HepG2 (cell line): ENCODE measurements around the gene ENO2. TPM values are rescaled to one million over a fixed set of nuclear protein-coding genes. Genes with fewer than 3 reads are reported as not detected.
A peak's percentile ranks its signal among the peaks of the same experiment; 100 is the strongest.

Experiments used
- ATAC-seq: fragments of 200-7000 bp; cut with Tn5 transposase; 3 replicates; pipeline ENCODE4 v1.9.1; 2020; ENCODE audit warnings: mild to moderate bottlenecking, moderate library complexity
- BruUV-seq: library from RNA; stranded (reverse); fragments of 400-500 nt; replicated peaks from 2 replicates; lab custom pipeline; 2021; lab: Mats Ljungman, UMichigan
- CTCF ChIA-PET: fragments of 300-600 bp; formaldehyde crosslinking; extraction: SDS; loops from one replicate; lab custom pipeline; 2021; ENCODE audit warnings: low total read pairs, inconsistent platforms, low intra/inter-chr PET ratio; lab: Yijun Ruan, JAX
- POLR2A ChIA-PET: fragments of 350-600 bp; sonication (Branson Sonifier 250); formaldehyde crosslinking; loops from one replicate; lab custom pipeline; 2020; ENCODE audit warnings: antibody characterized with exemption, inconsistent platforms; lab: Yijun Ruan, JAX
- DNase-seq: peaks from one replicate; pipeline ENCODE4 v3.0.0-alpha.2; 2015; ENCODE audit warnings: low spot score
- FAIRE-seq: peaks from 3 replicates; lab custom pipeline; 2011; peaks lifted over from hg19 to GRCh38; lab: Jason Lieb, UNC
- H2AFZ ChIP-seq: one replicate; pipeline ENCODE4 v1.6.1; 2011; ENCODE audit warnings: low read length, inconsistent platforms
- H3K27ac ChIP-seq: fragments of 300-600 bp; 3 replicates; pipeline ENCODE4 v1.8.0; 2011; ENCODE audit warnings: mixed run types, mild to moderate bottlenecking, mixed read lengths, low read length, inconsistent platforms; ENCODE audit not compliant: insufficient read depth; ENCODE audit errors: extremely low read length
- H3K27me3 ChIP-seq, 2 experiments: fragments of 200-600 bp in 1 of 2; 2 replicates in 1 of 2; 3 replicates in 1 of 2; pipeline versions ENCODE4 v1.6.0 to v1.8.0; 2011; ENCODE audit warnings: low read length in 2 of 2, mild to moderate bottlenecking in 2 of 2, moderate library complexity in 2 of 2, inconsistent platforms in 1 of 2; ENCODE audit not compliant: insufficient read depth in 2 of 2, control insufficient read depth in 1 of 2
- H3K36me3 ChIP-seq, 2 experiments: fragments of 200-600 bp in 1 of 2; replicated peaks in 1 of 2; 2 replicates in 1 of 2; 3 replicates in 1 of 2; pipeline versions ENCODE4 v1.5.1 to v1.8.0; 2011; ENCODE audit warnings: low read length in 2 of 2, inconsistent platforms in 1 of 2; ENCODE audit not compliant: insufficient read depth in 2 of 2, control insufficient read depth in 1 of 2
- H3K4me1 ChIP-seq: 2 replicates; pipeline ENCODE4 v1.5.1; 2012; ENCODE audit warnings: low read length, inconsistent platforms; ENCODE audit not compliant: insufficient read depth
- H3K4me2 ChIP-seq: 2 replicates; pipeline ENCODE4 v1.6.0; 2011; ENCODE audit warnings: low read depth, low read length, inconsistent platforms
- H3K4me3 ChIP-seq, 3 experiments: fragments of 200-600 bp in 1 of 3; sonication (generic), shearing (Covaris generic) in 1 of 3; replicated peaks in 1 of 3; 2 replicates each; pipeline ENCODE4 v1.5.1; 2011 to 2016; ENCODE audit warnings: low read length in 3 of 3, inconsistent platforms in 2 of 3, low read depth in 2 of 3, mild to moderate bottlenecking in 2 of 3, control low read depth in 1 of 3, mixed read lengths in 1 of 3; ENCODE audit not compliant: insufficient read depth in 1 of 3
- H3K79me2 ChIP-seq: one replicate; pipeline ENCODE4 v1.6.1; 2011; ENCODE audit warnings: low read length, inconsistent platforms; ENCODE audit not compliant: insufficient read depth
- H3K9ac ChIP-seq: 2 replicates; pipeline ENCODE4 v1.6.0; 2011; ENCODE audit warnings: mild to moderate bottlenecking, low read depth, low read length, inconsistent platforms; ENCODE audit not compliant: insufficient read depth
- H3K9me3 ChIP-seq: 2 replicates; pipeline ENCODE4 v1.5.1; 2012; ENCODE audit warnings: mild to moderate bottlenecking, low read length
- H4K20me1 ChIP-seq: 2 replicates; pipeline ENCODE4 v1.6.0; 2011; ENCODE audit warnings: inconsistent platforms, mild to moderate bottlenecking, low read length, moderate library complexity; ENCODE audit not compliant: insufficient read depth
- CAMTA2 ChIP-seq: sonication (generic); formaldehyde crosslinking; IDR thresholded peaks from 2 replicates; pipeline ENCODE4 v1.4.0; 2020; ENCODE audit warnings: mild to moderate bottlenecking, missing genetic modification reagents, borderline replicate concordance
- IRX3 ChIP-seq: sonication (generic); formaldehyde crosslinking; IDR thresholded peaks from 2 replicates; pipeline ENCODE4 v1.8.1; 2023; ENCODE audit warnings: mild to moderate bottlenecking, low read depth, missing genetic modification reagents, borderline replicate concordance
- KMT2B ChIP-seq: IDR thresholded peaks from 2 replicates; pipeline ENCODE4 v1.6.1; 2016; ENCODE audit warnings: missing genetic modification reagents, missing compliant biosample characterization
- MAZ ChIP-seq, 2 experiments: sonication (generic) in 1 of 2; formaldehyde crosslinking in 1 of 2; IDR thresholded peaks; 2 replicates each; pipeline versions ENCODE4 v1.5.0 to v1.6.1; 2012 to 2020; ENCODE audit warnings: low read depth in 2 of 2, mild to moderate bottlenecking in 2 of 2, borderline replicate concordance in 1 of 2, improper control_type of control experiment in 1 of 2, low read length in 1 of 2, missing genetic modification reagents in 1 of 2, moderate library complexity in 1 of 2
- MTA3 ChIP-seq: sonication (generic); formaldehyde crosslinking; IDR thresholded peaks from 2 replicates; pipeline ENCODE4 v1.4.0; 2020; ENCODE audit warnings: missing genetic modification reagents
- MTF1 ChIP-seq: sonication (generic); formaldehyde crosslinking; IDR thresholded peaks from 2 replicates; pipeline ENCODE4 v1.5.0; 2020; ENCODE audit warnings: missing genetic modification reagents
- ZC3H4 ChIP-seq: sonication (generic); formaldehyde crosslinking; IDR thresholded peaks from 2 replicates; pipeline ENCODE4 v1.4.0; 2020; ENCODE audit warnings: missing genetic modification reagents, borderline replicate concordance
- ZFP36 ChIP-seq: fragments of 150-350 bp; IDR thresholded peaks from 2 replicates; pipeline ENCODE4 v1.6.1; 2018; ENCODE audit warnings: borderline replicate concordance, low read length, low read depth; ENCODE audit not compliant: partially characterized antibody
- ZNF557 ChIP-seq: sonication (generic); formaldehyde crosslinking; IDR thresholded peaks from 2 replicates; pipeline ENCODE4 v1.4.0; 2020; ENCODE audit warnings: missing genetic modification reagents
- ZNF777 ChIP-seq: sonication (generic); formaldehyde crosslinking; IDR thresholded peaks from 2 replicates; pipeline ENCODE4 v1.4.0; 2020; ENCODE audit warnings: missing genetic modification reagents
- WGBS: methylation state at CpG from one replicate; pipeline ENCODE4 v1.1.6; 2017; ENCODE audit warnings: low lambda C conversion rate; 5-methylcytosine and 5-hydroxymethylcytosine counted together
- in situ Hi-C: cut with HindIII; loops from 2 replicates; pipeline ENCODE4 v1.10.0; 2017; ENCODE audit warnings: low pct_unique_long_range_greater_than_20kb; ENCODE audit not compliant: extremely low pct_ligation_motif_present
- intact Hi-C: fragments of 100-400 bp; cut with micrococcal nuclease; formaldehyde crosslinking; loops from one replicate; pipeline ENCODE4 v1.10.0; 2022; ENCODE audit not compliant: unreplicated experiment
- polyA plus RNA-seq, 8 experiments: library from polyadenylated mRNA; depleted of rRNA in 3 of 8; stranded (reverse) in 7 of 8; unstranded in 1 of 8; fragments of >200 nt; fragmentation: Illumina TruSeq in 4 of 8; extraction: Trizol in 4 of 8; gene quantifications; 2 replicates each; pipeline versions ENCODE4 v1.2.1 to v1.2.3, GENCODE V29; 2011 to 2016; ENCODE audit warnings: low read depth in 4 of 8, missing spikeins in 1 of 8, mixed read lengths in 1 of 8; ENCODE audit not compliant: insufficient read depth in 1 of 8
- total RNA-seq, 5 experiments: library from RNA; depleted of rRNA; stranded (reverse); fragments of >200 nt; fragmentation: Illumina TruSeq; extraction: Trizol; gene quantifications; 2 replicates each; pipeline ENCODE4 v1.2.3, GENCODE V29; 2016; ENCODE audit warnings: low read depth in 1 of 5
- TF ChIP-seq, protein P1 (sequence below): sonication (generic); formaldehyde crosslinking; IDR thresholded peaks from 2 replicates; pipeline ENCODE4 v1.4.0; 2020; ENCODE audit warnings: mild to moderate bottlenecking, missing genetic modification reagents
- TF ChIP-seq, protein P2 (sequence below): sonication (generic); formaldehyde crosslinking; IDR thresholded peaks from 2 replicates; pipeline ENCODE4 v1.4.0; 2020; ENCODE audit warnings: missing genetic modification reagents

ENO2 gene
- total and polyA plus RNA-seq, 2 of the 13 experiments (the other 11 are each of a cell fraction or from before 2014, with no cell fraction given): 19.3 to 136 TPM

DNA sequence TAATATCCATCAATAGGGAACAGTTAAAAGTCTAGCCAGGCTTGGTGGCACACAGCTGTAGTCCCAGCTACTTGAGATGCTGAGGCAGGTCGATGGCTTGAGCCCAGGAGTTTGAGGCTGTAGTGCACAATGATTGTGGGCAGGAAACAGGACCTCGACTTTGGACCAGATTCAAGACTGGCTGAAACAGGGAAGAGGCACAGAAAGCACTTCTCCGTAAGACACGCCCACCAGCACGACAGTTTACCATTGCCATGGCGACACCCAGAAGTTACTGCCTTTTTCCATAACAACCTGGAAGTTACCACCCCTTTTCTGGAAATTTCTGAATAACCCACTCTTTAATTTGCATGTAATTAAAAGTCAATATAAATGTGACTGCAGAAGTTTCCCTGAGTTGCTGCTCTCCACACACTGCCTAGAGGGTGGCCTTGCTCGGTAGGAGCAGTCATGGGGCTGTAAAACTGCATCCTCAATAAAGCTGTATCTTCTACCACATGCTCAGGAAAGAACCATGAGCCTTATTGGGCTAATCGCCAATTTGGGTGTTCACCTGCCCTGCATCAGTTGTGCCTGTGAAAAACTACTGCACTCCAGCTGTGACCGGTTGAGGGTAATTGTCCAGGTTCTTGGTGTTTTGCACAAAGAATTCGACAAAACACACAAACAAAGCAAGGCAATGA is 14.4 kb upstream of the ENO2 start (continued):
- TF ChIP-seq MAZ (IDR thresholded peaks at IDR 0.05; ENCODE audit: borderline replicate concordance, low read depth, low read length) (no peak), MAZ (CRISPR knock-in tag; IDR thresholded peaks at IDR 0.05; ENCODE audit: low read depth) (no peak), IRX3 (CRISPR knock-in tag) (no peak), ZFP36 (no peak), ZC3H4 (CRISPR knock-in tag) (no peak), CAMTA2 (CRISPR knock-in tag) (no peak), ZNF557 (CRISPR knock-in tag) (no peak), MTA3 (CRISPR knock-in tag) (no peak), MTF1 (CRISPR knock-in tag) (no peak)
- TF ChIP-seq, protein P1, sequence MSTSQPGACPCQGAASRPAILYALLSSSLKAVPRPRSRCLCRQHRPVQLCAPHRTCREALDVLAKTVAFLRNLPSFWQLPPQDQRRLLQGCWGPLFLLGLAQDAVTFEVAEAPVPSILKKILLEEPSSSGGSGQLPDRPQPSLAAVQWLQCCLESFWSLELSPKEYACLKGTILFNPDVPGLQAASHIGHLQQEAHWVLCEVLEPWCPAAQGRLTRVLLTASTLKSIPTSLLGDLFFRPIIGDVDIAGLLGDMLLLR (CRISPR knock-in tag): no peak
- TF ChIP-seq, all 625 proteins: peak for 29

DNA sequence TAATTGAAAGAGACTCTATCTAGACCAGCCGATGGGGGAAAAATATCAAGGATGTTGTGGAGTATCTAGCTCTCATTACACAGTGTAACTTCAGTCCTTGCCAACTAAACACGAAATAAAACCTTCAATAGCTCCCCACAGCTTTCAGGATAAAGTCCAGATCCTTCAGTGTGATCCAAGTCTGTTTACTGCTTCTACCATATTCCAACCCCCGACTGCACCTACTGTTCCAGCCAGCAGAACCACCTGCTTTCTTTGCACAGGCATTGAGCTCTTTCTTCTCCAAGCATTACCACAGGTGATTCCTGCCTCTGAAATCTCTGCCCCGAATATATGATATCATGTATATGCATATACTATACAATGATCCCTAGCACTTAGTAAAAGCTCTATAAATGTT is 11.9 kb upstream of the ENO2 start:
- intact Hi-C loops: no loop called here
- 40% methylated on average over 4 of the region's 4 CpGs for WGBS
- H3K4me1 ChIP-seq: peaks cover 66% of the 10 kb centered on the region
- TF ChIP-seq ZNF777 (CRISPR knock-in tag): no peak
- TF ChIP-seq, protein P2, sequence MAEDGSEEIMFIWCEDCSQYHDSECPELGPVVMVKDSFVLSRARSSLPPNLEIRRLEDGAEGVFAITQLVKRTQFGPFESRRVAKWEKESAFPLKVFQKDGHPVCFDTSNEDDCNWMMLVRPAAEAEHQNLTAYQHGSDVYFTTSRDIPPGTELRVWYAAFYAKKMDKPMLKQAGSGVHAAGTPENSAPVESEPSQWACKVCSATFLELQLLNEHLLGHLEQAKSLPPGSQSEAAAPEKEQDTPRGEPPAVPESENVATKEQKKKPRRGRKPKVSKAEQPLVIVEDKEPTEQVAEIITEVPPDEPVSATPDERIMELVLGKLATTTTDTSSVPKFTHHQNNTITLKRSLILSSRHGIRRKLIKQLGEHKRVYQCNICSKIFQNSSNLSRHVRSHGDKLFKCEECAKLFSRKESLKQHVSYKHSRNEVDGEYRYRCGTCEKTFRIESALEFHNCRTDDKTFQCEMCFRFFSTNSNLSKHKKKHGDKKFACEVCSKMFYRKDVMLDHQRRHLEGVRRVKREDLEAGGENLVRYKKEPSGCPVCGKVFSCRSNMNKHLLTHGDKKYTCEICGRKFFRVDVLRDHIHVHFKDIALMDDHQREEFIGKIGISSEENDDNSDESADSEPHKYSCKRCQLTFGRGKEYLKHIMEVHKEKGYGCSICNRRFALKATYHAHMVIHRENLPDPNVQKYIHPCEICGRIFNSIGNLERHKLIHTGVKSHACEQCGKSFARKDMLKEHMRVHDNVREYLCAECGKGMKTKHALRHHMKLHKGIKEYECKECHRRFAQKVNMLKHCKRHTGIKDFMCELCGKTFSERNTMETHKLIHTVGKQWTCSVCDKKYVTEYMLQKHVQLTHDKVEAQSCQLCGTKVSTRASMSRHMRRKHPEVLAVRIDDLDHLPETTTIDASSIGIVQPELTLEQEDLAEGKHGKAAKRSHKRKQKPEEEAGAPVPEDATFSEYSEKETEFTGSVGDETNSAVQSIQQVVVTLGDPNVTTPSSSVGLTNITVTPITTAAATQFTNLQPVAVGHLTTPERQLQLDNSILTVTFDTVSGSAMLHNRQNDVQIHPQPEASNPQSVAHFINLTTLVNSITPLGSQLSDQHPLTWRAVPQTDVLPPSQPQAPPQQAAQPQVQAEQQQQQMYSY: 0 out of 2 replicates have a peak, but pooled peaks have one; percentile 40
- no peak for TF ChIP-seq KMT2B (CRISPR knock-in tag)
- H3K4me2 ChIP-seq: no peak overlapping the region
- H3K36me3 ChIP-seq: no peaks in the 10 kb centered on the region
- POLR2A ChIA-PET: interaction anchor here (1.1 to 3.1 kb wide), 5 partner anchors 11 to 41 kb away, joined by 3 to 12 read pairs (median 5); partner anchors contain the start of genes C12orf57, ENO2, RNU7-1 and SPSB2
- CTCF ChIA-PET: no interaction called here
- H3K9me3 ChIP-seq: no peaks in the 10 kb centered on the region
- ATAC-seq: no peak
- H3K9ac ChIP-seq: no peak overlapping the region
- H4K20me1 ChIP-seq: no peaks in the 10 kb centered on the region
- no peak for FAIRE-seq
- DNase-seq: no peak
- no TSS peak for BruUV-seq
- H3K4me3 ChIP-seq: no peak overlapping the region
- H2AFZ ChIP-seq: no peak overlapping the region
- no peaks in the 10 kb centered on the region for H3K27me3 ChIP-seq
- in situ Hi-C loops: no loop called here
- no peak overlapping the region for H3K27ac ChIP-seq
- no peaks in the 10 kb centered on the region for H3K79me2 ChIP-seq
